ENCODE data around the gene HAUS1. TPM values are rescaled to one million over a fixed set of nuclear protein-coding genes. Genes with fewer than 3 reads are reported as not detected.

The HAUS1 gene
- 7.0 TPM for total RNA-seq
- long read RNA-seq, transcript HAUS1-201 (9 exons, 1,125 nt): major isoform, 6 of 6 reads
- long read RNA-seq, partial matches to known transcripts: 0 of 6 reads
- long read RNA-seq, other reads (novel, unspliced or antisense): 0 of 6 reads

GRCh38 chr18:46104128-46104911, at the start of gene HAUS1:
Gene HAUS1 (plus strand): TSS chr18:46104385. CDS start chr18:46104412, 27 bp downstream.
- DNase-seq: peak; percentile 95
- ATAC-seq: peak; percentile 98
- intact Hi-C loops (cut with micrococcal nuclease): no loop called here

- no peak for DNase-seq
- intact Hi-C loops (cut with micrococcal nuclease): no loop called here
- ATAC-seq: no peak
Measured at GRCh38 chr18:46054956-46055837, 49.0 kb upstream of the HAUS1 start.

GRCh38 chr18:46055838-46056230, 48.4 kb upstream of the HAUS1 start:
- DNase-seq (no peak), ATAC-seq (no peak)
- intact Hi-C loops (cut with micrococcal nuclease): no loop called here

DNA sequence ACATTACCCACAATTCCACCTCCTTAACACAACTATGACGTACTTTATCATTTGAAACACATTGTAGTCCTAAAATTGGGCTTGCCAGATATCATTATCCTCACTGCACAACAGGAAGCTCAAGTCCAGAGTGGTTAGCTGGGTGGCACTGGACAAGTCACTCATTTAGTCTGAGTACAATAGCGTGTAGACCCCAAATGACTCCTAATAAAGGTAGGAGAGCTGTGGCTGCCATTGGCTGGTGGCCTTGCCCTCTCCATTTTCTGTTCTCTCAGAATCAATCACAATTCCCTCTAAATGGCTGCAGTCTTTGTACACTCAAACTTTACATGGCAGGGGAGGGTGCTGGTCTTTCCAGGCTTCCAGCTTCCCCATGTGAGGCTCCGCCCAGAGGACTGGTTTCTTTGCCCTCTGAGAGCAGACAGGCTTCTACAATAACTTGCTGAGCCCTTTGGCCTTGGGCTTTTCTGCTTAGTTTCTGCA, 43.8 kb upstream of the HAUS1 start:
- ATAC-seq: no peak
- intact Hi-C loops (cut with micrococcal nuclease): no loop called here
- DNase-seq: no peak

GRCh38 chr18:46061387-46061786, 42.8 kb upstream of the HAUS1 start:
- ATAC-seq: peak; percentile 17
- intact Hi-C loops (cut with micrococcal nuclease): no loop called here
- no peak for DNase-seq

DNA sequence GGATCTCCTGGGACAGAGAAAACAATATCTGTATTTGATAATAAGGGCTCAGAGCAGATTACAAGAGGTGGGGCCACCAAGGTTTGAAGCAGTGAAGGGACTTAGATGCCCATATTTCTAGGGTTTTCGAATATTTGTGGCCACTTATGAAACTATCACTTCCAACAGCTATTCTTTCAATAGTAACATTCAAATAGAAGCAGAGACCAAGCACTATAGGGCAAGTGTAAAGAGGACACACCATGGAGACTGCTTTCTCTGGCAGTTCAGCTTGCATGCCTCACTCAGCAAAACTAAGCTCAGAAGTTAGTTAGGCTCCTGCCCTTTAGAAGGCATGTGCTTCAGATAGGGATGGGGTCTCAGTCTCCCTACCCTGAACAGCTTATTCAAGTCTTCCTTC, 42.4 kb upstream of the HAUS1 start:
- DNase-seq (no peak), ATAC-seq (no peak)
- intact Hi-C loops (cut with micrococcal nuclease): no loop called here

GRCh38 chr18:46062781-46063180, 41.4 kb upstream of the HAUS1 start:
- intact Hi-C loops (cut with micrococcal nuclease): no loop called here
- no peak for ATAC-seq
- DNase-seq: no peak

DNA sequence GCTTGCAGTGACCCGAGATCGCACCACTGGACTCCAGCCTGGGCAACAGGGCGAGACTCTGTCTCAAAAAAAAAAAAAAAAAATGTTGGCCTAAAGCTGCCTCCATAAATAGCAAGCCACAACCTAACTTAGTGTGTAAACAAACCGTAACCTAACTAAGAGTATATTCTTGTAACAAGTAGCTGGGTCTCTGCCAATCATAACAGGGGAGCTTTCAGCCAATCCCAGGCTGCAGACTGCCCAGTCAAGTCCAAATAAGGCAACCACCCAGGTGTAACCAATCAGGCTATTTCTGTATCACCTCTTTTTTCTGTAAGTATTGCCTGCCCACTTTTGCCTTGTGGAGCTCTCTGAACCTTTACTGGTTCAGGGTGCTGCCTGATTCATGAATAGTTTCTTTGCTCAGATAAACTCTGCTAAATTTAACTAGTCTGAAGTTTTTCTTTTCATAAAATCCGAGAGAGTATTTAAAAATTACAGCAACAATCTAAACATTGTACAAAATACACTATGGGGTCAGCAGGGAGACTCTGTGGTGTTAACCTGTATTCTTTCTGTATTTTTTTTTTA, 36.7 kb upstream of the HAUS1 start:
- intact Hi-C loops (cut with micrococcal nuclease): no loop called here
- ATAC-seq (no peak), DNase-seq (no peak)

- intact Hi-C loops (cut with micrococcal nuclease): no loop called here
- ATAC-seq (no peak), DNase-seq (no peak)
Measured at GRCh38 chr18:46068763-46069162, 35.4 kb upstream of the HAUS1 start.

DNA sequence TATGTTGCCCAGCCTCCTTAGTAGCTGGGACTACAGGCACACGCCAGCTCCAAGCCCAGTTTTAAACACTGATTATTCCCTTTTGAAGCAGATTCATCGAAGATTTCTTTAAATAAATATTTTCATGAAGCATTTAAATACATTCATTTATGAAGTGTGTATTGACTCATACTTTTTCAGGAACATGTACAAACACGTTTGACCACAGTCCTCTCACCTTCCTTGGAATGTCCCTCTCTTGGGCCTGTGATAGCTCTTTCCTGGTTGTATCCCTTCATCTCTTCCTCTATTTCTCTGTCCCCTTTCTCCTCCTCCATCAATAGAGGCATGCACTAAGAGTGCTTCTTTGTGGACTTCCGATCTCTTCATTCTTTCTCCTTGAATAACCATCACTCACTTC, 34.7 kb upstream of the HAUS1 start:
- intact Hi-C loops (cut with micrococcal nuclease): no loop called here
- no peak for ATAC-seq
- no peak for DNase-seq

GRCh38 chr18:46070232-46070631, 34.0 kb upstream of the HAUS1 start:
- ATAC-seq (no peak), DNase-seq (no peak)
- intact Hi-C loops (cut with micrococcal nuclease): loop anchor here (10.0 kb wide), 1 partner anchor 135 kb away; no protein-coding TSS in a partner anchor

DNA sequence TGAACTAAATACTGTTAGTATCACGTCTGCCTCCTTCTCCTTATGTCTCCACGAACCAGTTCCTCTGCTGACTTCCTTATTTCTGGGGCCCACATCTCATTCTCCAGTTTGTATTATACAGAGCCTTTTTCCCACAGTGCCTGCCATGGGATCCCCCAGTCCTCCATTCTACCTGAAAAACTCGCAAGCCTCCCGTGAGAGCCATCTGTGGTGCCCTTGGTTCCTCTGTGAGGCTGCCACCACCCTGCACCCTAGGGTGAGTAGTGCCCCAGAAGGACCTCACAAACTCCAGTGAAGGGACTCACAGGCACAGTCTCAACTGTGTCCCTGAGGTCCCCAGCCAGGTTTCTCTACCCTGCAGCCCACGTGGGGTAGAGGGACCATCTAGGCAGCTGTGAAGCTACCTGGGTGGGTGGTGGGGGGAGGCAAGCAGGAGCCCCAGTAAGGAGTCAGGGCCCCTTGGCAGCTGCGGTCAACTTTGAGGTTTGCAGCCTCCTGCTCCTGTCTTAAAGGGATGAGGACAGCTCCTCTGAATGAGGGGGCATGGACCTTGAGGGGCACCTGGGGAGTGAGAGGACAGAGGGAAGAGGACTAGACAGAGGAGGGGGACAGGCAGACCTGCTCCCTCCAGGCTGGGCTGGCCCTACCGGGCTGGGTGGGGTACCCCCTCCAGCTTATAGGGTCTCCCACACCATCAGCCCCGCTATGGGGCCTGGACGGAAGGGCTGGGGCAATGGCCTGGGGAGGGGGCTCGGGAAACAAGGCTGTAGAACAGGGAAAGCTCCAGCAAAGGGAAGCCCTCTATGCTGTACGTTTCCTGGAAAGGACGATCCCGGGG, 33.2 kb upstream of the HAUS1 start:
- DNase-seq (no peak), ATAC-seq (peak; percentile 4)
- intact Hi-C loops (cut with micrococcal nuclease): loop anchor here (10.0 kb wide), 1 partner anchor 136 kb away; no protein-coding TSS in a partner anchor

DNA sequence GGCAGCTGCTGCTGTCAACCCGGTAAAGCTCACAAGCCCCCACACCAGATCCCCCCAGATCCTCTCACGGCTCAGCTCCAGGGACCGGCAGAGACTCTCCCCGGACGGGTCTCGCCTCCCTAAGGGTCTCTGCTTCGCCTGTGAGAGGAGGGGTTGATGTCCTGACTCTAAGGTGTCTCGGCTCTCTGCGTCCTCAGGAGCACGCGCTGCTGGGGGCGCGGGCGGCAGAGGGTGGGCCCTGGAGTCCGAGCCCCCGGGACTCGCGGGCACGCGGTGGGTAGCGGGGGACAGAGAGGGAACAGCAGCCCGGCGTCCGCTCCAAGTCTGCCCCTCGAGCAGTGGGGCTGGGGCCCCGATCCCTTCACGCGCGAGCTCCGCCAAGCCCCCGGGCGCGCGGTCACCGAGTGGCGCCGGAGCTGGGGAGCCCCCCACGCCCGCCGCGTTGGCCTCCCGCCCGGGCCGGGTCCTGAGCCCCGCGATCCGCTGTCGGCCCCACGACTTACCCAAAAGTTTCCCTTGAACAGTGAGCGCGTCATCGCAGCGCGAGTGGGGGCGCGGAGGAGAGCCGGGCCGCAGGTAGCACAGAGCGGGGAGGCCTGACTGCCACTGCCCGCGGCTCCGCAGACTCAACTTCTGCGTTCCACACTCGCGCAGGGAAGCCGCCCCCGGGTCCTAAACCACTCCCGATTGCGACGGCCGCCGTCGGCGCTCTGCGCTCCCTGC, 32.4 kb upstream of the HAUS1 start, which contains the start of gene PSTPIP2:
Gene PSTPIP2 (minus strand): TSS at position 608 of the 723 bp plus-strand sequence. CDS start 72 bp downstream, at position 536.
- ATAC-seq (peak; percentile 77), DNase-seq (peak; percentile 81)
- intact Hi-C loops (cut with micrococcal nuclease): loop anchor here (10.0 kb wide), 1 partner anchor 137 kb away; no protein-coding TSS in a partner anchor

DNA sequence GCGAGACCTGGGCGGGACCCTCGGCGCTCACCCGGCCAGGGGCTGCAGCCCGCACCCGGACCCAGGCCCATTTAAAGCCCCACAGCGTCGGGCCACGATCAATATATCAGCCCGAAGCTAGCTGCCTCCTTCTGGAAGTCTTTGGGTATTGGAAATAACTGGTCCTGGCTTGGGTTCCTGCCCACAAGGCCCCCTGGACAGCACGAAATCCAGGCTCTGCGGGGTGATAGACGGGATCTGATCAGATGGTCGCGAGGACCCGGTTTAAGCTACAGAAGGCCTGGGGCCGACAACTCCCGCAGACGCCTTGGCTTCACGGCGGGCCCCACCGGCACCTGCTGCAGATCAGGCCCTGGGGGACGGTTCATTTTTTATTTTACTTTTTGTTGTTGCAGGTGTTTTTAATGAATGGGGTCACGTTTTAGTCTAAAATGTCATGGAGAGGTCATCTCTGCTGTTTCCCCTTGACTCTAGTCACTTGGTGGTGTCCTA, 31.8 kb upstream of the HAUS1 start:
- intact Hi-C loops (cut with micrococcal nuclease): loop anchor here (10.0 kb wide), 1 partner anchor 138 kb away; no protein-coding TSS in a partner anchor
- ATAC-seq: peak; percentile 3
- DNase-seq: no peak

DNA sequence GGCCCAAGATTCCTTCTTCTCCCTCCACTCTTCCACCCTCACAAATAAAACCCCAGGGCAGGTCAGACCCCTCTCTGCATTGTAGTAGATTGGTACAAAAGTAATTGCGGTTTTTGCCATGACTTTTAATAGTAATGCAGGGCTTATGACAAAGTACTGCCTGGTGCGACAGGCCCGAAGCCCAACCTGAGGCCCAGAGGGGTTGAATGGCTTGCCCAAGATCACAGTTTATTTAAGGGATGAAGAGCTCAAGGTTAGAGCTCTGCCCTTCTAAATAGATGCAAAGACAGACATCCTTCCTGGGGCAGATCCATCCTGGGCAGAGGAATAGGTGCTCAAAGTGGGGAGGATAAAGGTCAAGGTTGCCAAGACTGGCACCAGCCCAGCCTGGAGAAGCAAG, 31.2 kb upstream of the HAUS1 start:
- intact Hi-C loops (cut with micrococcal nuclease): loop anchor here (10.0 kb wide), 1 partner anchor 138 kb away; no protein-coding TSS in a partner anchor
- DNase-seq (no peak), ATAC-seq (no peak)

- ATAC-seq (peak; percentile 38), DNase-seq (no peak)
- intact Hi-C loops (cut with micrococcal nuclease): loop anchor here (10.0 kb wide), 1 partner anchor 139 kb away; no protein-coding TSS in a partner anchor
Measured at GRCh38 chr18:46073474-46074331, 30.5 kb upstream of the HAUS1 start.
